Ovary (tissue), 9 donors: ENCODE measurements around the gene SYNGR2. TPM values are rescaled to one million over a fixed set of nuclear protein-coding genes. Genes with fewer than 3 reads are reported as not detected.
A peak's percentile ranks its signal among the peaks of the same experiment; 100 is the strongest.

ENCODE experiments used
- DNase-seq, 5 donors: peaks; one replicate each; pipeline ENCODE4 v3.0.0-alpha.2; 2019 to 2020
- H3K27ac ChIP-seq, 2 donors: fragments of 200-600 bp; one replicate each; pipeline versions ENCODE4 v1.5.1 to v1.8.0; 2019 to 2022
- H3K27me3 ChIP-seq: fragments of 200-600 bp; one replicate; pipeline ENCODE4 v1.8.0; 2022
- H3K36me3 ChIP-seq: fragments of 200-600 bp; sonication (generic); one replicate; pipeline ENCODE4 v1.5.1; 2019
- H3K4me1 ChIP-seq: one replicate; pipeline ENCODE4 v1.8.1; 2013; ENCODE audit warnings: mild to moderate bottlenecking, moderate library complexity; ENCODE audit not compliant: insufficient read depth
- H3K4me3 ChIP-seq: fragments of 200-600 bp; sonication (generic); one replicate; pipeline ENCODE4 v1.5.1; 2017
- H3K9me3 ChIP-seq, 2 donors: fragments of 200-600 bp in 1 of 2; sonication (generic) in 1 of 2; one replicate each; pipeline versions ENCODE4 v1.5.1 to v1.8.1; 2013 to 2019; ENCODE audit warnings: mild to moderate bottlenecking in 1 of 2, moderate library complexity in 1 of 2
- CTCF ChIP-seq, 3 donors: fragments of 450-650 bp in 2 of 3; fragments of 200-600 bp in 1 of 3; IDR thresholded peaks; one replicate each; pipeline versions ENCODE4 v1.5.1 to v1.8.0; 2016 to 2022; ENCODE audit warnings: antibody characterized with exemption in 3 of 3, mild to moderate bottlenecking in 1 of 3
- EP300 ChIP-seq: sonication (generic); formaldehyde crosslinking; IDR thresholded peaks from one replicate; pipeline ENCODE4 v1.6.1; 2017; ENCODE audit warnings: antibody characterized with exemption
- POLR2A ChIP-seq: fragments of 450-650 bp; IDR thresholded peaks from one replicate; pipeline ENCODE4 v1.6.1; 2017; ENCODE audit warnings: antibody characterized with exemption, mild to moderate bottlenecking, moderate library complexity
- WGBS, 3 donors: extraction: QIAGEN DNeasy Blood & Tissue Kit in 1 of 3; methylation state at CpG; one replicate each; pipeline versions ENCODE4 v1.1.5 to v1.1.7; 2013 to 2017; 5-methylcytosine and 5-hydroxymethylcytosine counted together
- intact Hi-C, 4 donors: fragments of 100-400 bp; cut with DNase I; formaldehyde crosslinking; loops; one replicate each; pipeline versions ENCODE4 v1.11.0 to v1.15.1; 2022 to 2023
- polyA plus RNA-seq, 2 donors: library from polyadenylated mRNA; stranded (reverse); fragments of 200-250 nt in 1 of 2; fragments of 350-450 nt in 1 of 2; fragmentation: Illumina TruSeq in 1 of 2; extraction: RNeasy Lipid Tissue Mini Kit (QIAGEN cat#74804) in 1 of 2; gene quantifications; one replicate each; pipeline ENCODE4 v1.2.3, GENCODE V29; 2013 to 2014
- total RNA-seq, 7 donors: library from RNA; depleted of rRNA in 2 of 7; stranded (reverse); fragments of >200 nt in 2 of 7; fragmentation: NEBNext Ultra II Directional in 3 of 7; extraction: Animal tissue kit (Norgen Biotek cat#: 25700) in 3 of 7; gene quantifications; one replicate each; pipeline versions ENCODE4 v1.1.0 to v1.2.4, GENCODE V29; 2016 to 2023
- donor health status: DM: no; HTN: no; CAD: no; lungs with moderate emphysema.
- donor health status: DM: no; HTN: no; CAD: no.
- donor health status: Bipolar disorder and iron deficiency.
- donor health status: DM: yes; HTN: yes; CAD: no.
- donor health status: DM: no; HTN: no; CAD: no.
- donor health status: DM: yes; HTN: yes; CAD: no.

The SYNGR2 gene
- total and polyA plus RNA-seq, 9 donors: 11.9 to 88.7 (median 45.8) TPM

- WGBS, 3 donors: 69 to 73% (median 71%) methylated on average over 16 of the region's 16 CpGs
- Histone ChIP-seq H3K9me3 (no peaks in the 10 kb centered on the region), H3K27ac (no peak overlapping the region), H3K36me3 (no peaks in the 10 kb centered on the region), H3K4me1 (peaks cover 21% of the 10 kb centered on the region), H3K27me3 (no peaks in the 10 kb centered on the region), H3K4me3 (no peak overlapping the region)
- DNase-seq: peak in 1 of 5 donors; percentile 26
- intact Hi-C loops: no loop called here
- no peak for TF ChIP-seq CTCF (IDR thresholded peaks at IDR 0.05)
- TF ChIP-seq EP300: no peak
- no peak for TF ChIP-seq POLR2A
Observed at GRCh38 chr17:78142119-78142861, 26.1 kb upstream of the SYNGR2 start.

- Histone ChIP-seq H3K4me1 (peaks cover 21% of the 10 kb centered on the region), H3K27me3 (no peaks in the 10 kb centered on the region), H3K9me3 (no peaks in the 10 kb centered on the region), H3K27ac (peak overlapping the region in 1 of 2 donors; percentile 52), H3K36me3 (no peaks in the 10 kb centered on the region), H3K4me3 (no peak overlapping the region)
- WGBS, 3 donors: 89 to 90% (median 89%) methylated on average over 21 of the region's 21 CpGs
- TF ChIP-seq EP300 (no peak), CTCF (IDR thresholded peaks at IDR 0.05) (no peak), POLR2A (no peak)
- intact Hi-C loops: no loop called here
- DNase-seq: no peak
Observed at GRCh38 chr17:78143214-78144146, 24.9 kb upstream of the SYNGR2 start.

- 22 to 23% (median 23%) methylated on average over 11 of the region's 11 CpGs for WGBS, 3 donors
- Histone ChIP-seq H3K4me3 (no peak overlapping the region), H3K27me3 (no peaks in the 10 kb centered on the region), H3K36me3 (no peaks in the 10 kb centered on the region), H3K4me1 (peaks cover 21% of the 10 kb centered on the region), H3K27ac (peak overlapping the region in 1 of 2 donors; percentile 52), H3K9me3 (no peaks in the 10 kb centered on the region)
- intact Hi-C loops: no loop called here
- DNase-seq: peak; percentile 86 to 96 (median 92)
- TF ChIP-seq CTCF (IDR thresholded peaks at IDR 0.05) (peak in 1 of 3 donors; percentile 25), POLR2A (no peak)
Observed at GRCh38 chr17:78144147-78144719, 24.1 kb upstream of the SYNGR2 start.
